ENCODE measurements around the gene IGDCC3. TPM values are rescaled to one million over a fixed set of nuclear protein-coding genes. Genes with fewer than 3 reads are reported as not detected.

The IGDCC3 gene
- total RNA-seq, 1 experiment from 2014 or later, result 53.5 TPM

DNA sequence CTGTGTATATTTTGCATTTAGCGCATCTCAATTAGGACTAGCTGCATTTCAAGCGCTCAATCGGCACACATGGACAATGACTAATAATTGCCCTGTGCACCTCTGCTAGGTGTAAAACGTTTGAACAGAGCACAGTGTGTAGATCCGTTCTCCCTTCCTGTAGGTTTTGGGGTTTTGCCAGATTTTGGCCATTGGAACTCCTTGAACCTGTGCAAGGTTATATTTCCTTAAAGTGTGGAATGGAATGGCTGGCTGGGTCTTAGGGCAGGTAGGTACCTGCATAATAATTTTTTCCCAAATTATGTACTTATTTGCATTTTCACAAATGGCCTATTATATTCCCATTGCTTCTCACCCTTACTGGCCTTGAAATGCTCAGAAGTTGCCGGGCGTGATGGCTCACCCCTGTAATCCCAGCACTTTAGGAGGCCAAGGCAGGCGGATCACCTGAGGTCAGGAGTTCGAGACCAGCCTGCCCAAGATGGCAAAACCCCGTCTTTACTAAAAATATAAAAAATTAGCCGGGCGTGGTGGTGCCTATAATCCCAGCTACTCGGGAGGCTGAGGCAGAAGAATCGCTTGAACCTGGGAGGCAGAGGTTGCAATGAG is 72.5 kb downstream of the IGDCC3 start (continued):
- TF ChIP-seq SMAD3 (CRISPR knock-in tag; IDR thresholded peaks at IDR 0.05; ENCODE audit: borderline replicate concordance) (0 out of 2 replicates have a peak, but pooled peaks have one; percentile 4), NFATC4 (CRISPR knock-in tag; IDR thresholded peaks at IDR 0.05) (peak; percentile 48; the same call in 1 of the 2 replicates), CREM (CRISPR knock-in tag; IDR thresholded peaks at IDR 0.05) (no peak), EMX1 (CRISPR knock-in tag; IDR thresholded peaks at IDR 0.05) (no peak; the same call in 1 of the 2 replicates), ZNF416 (CRISPR knock-in tag; IDR thresholded peaks at IDR 0.05) (peak; percentile 85), OVOL2 (CRISPR knock-in tag; IDR thresholded peaks at IDR 0.05; ENCODE audit: borderline replicate concordance) (peak; percentile 38), NR3C1 (CRISPR knock-in tag; conservative IDR thresholded peaks at IDR 0.05; ENCODE audit: low read depth) (no peak), E2F5 (CRISPR knock-in tag; IDR thresholded peaks at IDR 0.05) (no peak), ZBTB43 (CRISPR knock-in tag; IDR thresholded peaks at IDR 0.05) (no peak), ETV6 (CRISPR knock-in tag; IDR thresholded peaks at IDR 0.05) (no peak), USF2 (CRISPR knock-in tag; IDR thresholded peaks at IDR 0.05) (no peak), ESRRA (CRISPR knock-in tag; IDR thresholded peaks at IDR 0.05; ENCODE audit: borderline replicate concordance) (no peak), GRHL2 (CRISPR knock-in tag; IDR thresholded peaks at IDR 0.05; ENCODE audit: insufficient replicate concordance, severe bottlenecking) (no peak), SMAD4 (CRISPR knock-in tag; IDR thresholded peaks at IDR 0.05) (no peak), FOXK1 (CRISPR knock-in tag; IDR thresholded peaks at IDR 0.05) (no peak), ARID4B (CRISPR knock-in tag; IDR thresholded peaks at IDR 0.05; ENCODE audit: borderline replicate concordance) (no peak), JAZF1 (CRISPR knock-in tag; IDR thresholded peaks at IDR 0.05) (peak; percentile 83; the same call in 1 of the 2 replicates), IRF2 (CRISPR knock-in tag; IDR thresholded peaks at IDR 0.05; ENCODE audit: borderline replicate concordance, low read depth) (no peak), FOXP1 (CRISPR knock-in tag; IDR thresholded peaks at IDR 0.05; ENCODE audit: borderline replicate concordance) (no peak), FOXJ3 (CRISPR knock-in tag; IDR thresholded peaks at IDR 0.05; ENCODE audit: borderline replicate concordance) (no peak), ZNF396 (CRISPR knock-in tag; IDR thresholded peaks at IDR 0.05; ENCODE audit: borderline replicate concordance) (no peak)
- TF ChIP-seq, protein P1, sequence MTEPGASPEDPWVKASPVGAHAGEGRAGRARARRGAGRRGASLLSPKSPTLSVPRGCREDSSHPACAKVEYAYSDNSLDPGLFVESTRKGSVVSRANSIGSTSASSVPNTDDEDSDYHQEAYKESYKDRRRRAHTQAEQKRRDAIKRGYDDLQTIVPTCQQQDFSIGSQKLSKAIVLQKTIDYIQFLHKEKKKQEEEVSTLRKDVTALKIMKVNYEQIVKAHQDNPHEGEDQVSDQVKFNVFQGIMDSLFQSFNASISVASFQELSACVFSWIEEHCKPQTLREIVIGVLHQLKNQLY (CRISPR knock-in tag; IDR thresholded peaks at IDR 0.05), result no peak
- TF ChIP-seq, protein P2, sequence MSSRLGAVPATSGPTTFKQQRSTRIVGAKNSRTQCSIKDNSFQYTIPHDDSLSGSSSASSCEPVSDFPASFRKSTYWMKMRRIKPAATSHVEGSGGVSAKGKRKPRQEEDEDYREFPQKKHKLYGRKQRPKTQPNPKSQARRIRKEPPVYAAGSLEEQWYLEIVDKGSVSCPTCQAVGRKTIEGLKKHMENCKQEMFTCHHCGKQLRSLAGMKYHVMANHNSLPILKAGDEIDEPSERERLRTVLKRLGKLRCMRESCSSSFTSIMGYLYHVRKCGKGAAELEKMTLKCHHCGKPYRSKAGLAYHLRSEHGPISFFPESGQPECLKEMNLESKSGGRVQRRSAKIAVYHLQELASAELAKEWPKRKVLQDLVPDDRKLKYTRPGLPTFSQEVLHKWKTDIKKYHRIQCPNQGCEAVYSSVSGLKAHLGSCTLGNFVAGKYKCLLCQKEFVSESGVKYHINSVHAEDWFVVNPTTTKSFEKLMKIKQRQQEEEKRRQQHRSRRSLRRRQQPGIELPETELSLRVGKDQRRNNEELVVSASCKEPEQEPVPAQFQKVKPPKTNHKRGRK (CRISPR knock-in tag; IDR thresholded peaks at IDR 0.05; ENCODE audit: borderline replicate concordance), result no peak
- TF ChIP-seq, protein P3, sequence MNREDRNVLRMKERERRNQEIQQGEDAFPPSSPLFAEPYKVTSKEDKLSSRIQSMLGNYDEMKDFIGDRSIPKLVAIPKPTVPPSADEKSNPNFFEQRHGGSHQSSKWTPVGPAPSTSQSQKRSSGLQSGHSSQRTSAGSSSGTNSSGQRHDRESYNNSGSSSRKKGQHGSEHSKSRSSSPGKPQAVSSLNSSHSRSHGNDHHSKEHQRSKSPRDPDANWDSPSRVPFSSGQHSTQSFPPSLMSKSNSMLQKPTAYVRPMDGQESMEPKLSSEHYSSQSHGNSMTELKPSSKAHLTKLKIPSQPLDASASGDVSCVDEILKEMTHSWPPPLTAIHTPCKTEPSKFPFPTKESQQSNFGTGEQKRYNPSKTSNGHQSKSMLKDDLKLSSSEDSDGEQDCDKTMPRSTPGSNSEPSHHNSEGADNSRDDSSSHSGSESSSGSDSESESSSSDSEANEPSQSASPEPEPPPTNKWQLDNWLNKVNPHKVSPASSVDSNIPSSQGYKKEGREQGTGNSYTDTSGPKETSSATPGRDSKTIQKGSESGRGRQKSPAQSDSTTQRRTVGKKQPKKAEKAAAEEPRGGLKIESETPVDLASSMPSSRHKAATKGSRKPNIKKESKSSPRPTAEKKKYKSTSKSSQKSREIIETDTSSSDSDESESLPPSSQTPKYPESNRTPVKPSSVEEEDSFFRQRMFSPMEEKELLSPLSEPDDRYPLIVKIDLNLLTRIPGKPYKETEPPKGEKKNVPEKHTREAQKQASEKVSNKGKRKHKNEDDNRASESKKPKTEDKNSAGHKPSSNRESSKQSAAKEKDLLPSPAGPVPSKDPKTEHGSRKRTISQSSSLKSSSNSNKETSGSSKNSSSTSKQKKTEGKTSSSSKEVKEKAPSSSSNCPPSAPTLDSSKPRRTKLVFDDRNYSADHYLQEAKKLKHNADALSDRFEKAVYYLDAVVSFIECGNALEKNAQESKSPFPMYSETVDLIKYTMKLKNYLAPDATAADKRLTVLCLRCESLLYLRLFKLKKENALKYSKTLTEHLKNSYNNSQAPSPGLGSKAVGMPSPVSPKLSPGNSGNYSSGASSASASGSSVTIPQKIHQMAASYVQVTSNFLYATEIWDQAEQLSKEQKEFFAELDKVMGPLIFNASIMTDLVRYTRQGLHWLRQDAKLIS (CRISPR knock-in tag; IDR thresholded peaks at IDR 0.05; ENCODE audit: borderline replicate concordance), result no peak
